GM12878 (cell line): ENCODE data around the gene MALSU1. TPM values are rescaled to one million over a fixed set of nuclear protein-coding genes. Genes with fewer than 3 reads are reported as not detected.

Experiments
- ATAC-seq: fragments of 200-7000 bp; cut with Tn5 transposase; 3 replicates; pipeline ENCODE4 v1.9.1; 2020; ENCODE audit warnings: mild to moderate bottlenecking, moderate library complexity
- BruUV-seq: library from RNA; stranded (reverse); fragments of 400-500 nt; replicated peaks from 2 replicates; lab custom pipeline; 2021; lab: Mats Ljungman, UMichigan
- CTCF ChIA-PET: fragments of 300-600 bp; sonication (Branson Sonifier 250); formaldehyde crosslinking; extraction: SDS; loops from one replicate; lab custom pipeline; 2021; ENCODE audit warnings: inconsistent platforms; lab: Yijun Ruan, JAX
- POLR2A ChIA-PET: fragments of 350-600 bp; formaldehyde crosslinking; extraction: SDS; loops from one replicate; lab custom pipeline; 2021; ENCODE audit warnings: inconsistent platforms; lab: Charles Lee
- RAD21 ChIA-PET: fragments of 300-600 bp; sonication (Branson Sonifier 250); formaldehyde crosslinking; loops from one replicate; lab custom pipeline; 2023; ENCODE audit warnings: antibody characterized with exemption; ENCODE audit not compliant: unreplicated experiment; lab: Charles Lee
- SMC1A ChIA-PET: fragments of 300-600 bp; sonication (Branson Sonifier 250); formaldehyde crosslinking; loops from one replicate; lab custom pipeline; 2023; ENCODE audit not compliant: unreplicated experiment, uncharacterized antibody; lab: Charles Lee
- DNase-seq: peaks from one replicate; pipeline ENCODE4 v3.0.0-alpha.2; 2011; ENCODE audit warnings: low read depth, low spot score
- FAIRE-seq: peaks from 3 replicates; lab custom pipeline; 2011; peaks lifted over from hg19 to GRCh38; lab: Jason Lieb, UNC
- H2AFZ ChIP-seq: 2 replicates; pipeline ENCODE4 v1.6.0; 2011; ENCODE audit warnings: low read depth, low read length, control low read depth; ENCODE audit not compliant: control insufficient read depth
- H3K27ac ChIP-seq: 2 replicates; pipeline ENCODE4 v1.5.1; 2011; ENCODE audit warnings: control low read depth; ENCODE audit not compliant: control insufficient read depth, insufficient read depth
- H3K27me3 ChIP-seq, 2 experiments: replicated peaks in 1 of 2; 2 replicates each; pipeline versions ENCODE4 v1.6.0 to v1.6.1; 2011; ENCODE audit warnings: low read length in 1 of 2; ENCODE audit not compliant: control insufficient read depth in 2 of 2, insufficient read depth in 2 of 2
- H3K36me3 ChIP-seq, 2 experiments: 2 replicates each; pipeline ENCODE4 v1.5.1; 2011; ENCODE audit warnings: low read length in 1 of 2; ENCODE audit not compliant: control insufficient read depth in 2 of 2, insufficient read depth in 2 of 2
- H3K4me1 ChIP-seq: 2 replicates; pipeline ENCODE4 v1.6.1; 2011; ENCODE audit warnings: mild to moderate bottlenecking, low read length, moderate library complexity, mixed read lengths; ENCODE audit not compliant: control insufficient read depth, insufficient read depth
- H3K4me2 ChIP-seq: 2 replicates; pipeline ENCODE4 v1.6.0; 2011; ENCODE audit warnings: control low read depth; ENCODE audit not compliant: control insufficient read depth, insufficient read depth
- H3K4me3 ChIP-seq: fragments of 200-600 bp; sonication (generic); 2 replicates; pipeline ENCODE4 v1.5.1; 2016
- H3K79me2 ChIP-seq: 2 replicates; pipeline ENCODE4 v1.6.0; 2011; ENCODE audit warnings: low read length; ENCODE audit not compliant: control insufficient read depth, insufficient read depth
- H3K9ac ChIP-seq: 2 replicates; pipeline ENCODE4 v1.8.0; 2011; ENCODE audit warnings: low read length, control low read depth, mixed read lengths; ENCODE audit not compliant: control insufficient read depth, insufficient read depth
- H3K9me3 ChIP-seq: replicated peaks from 3 replicates; pipeline ENCODE4 v1.5.1; 2011; ENCODE audit warnings: mild to moderate bottlenecking, low read length; ENCODE audit not compliant: control insufficient read depth, insufficient read depth
- H4K20me1 ChIP-seq: 2 replicates; pipeline ENCODE4 v1.6.0; 2011; ENCODE audit not compliant: control insufficient read depth, insufficient read depth
- BACH1 ChIP-seq: fragments of 450-650 bp; IDR thresholded peaks from 2 replicates; pipeline ENCODE4 v1.6.1; 2017; ENCODE audit warnings: mild to moderate bottlenecking, borderline replicate concordance
- CBX3 ChIP-seq: fragments of 200-600 bp; sonication (generic); IDR thresholded peaks from 2 replicates; pipeline ENCODE4 v1.6.1; 2016; ENCODE audit warnings: low read depth, borderline replicate concordance
- CREM ChIP-seq: IDR thresholded peaks from 2 replicates; pipeline ENCODE4 v1.6.1; 2014; ENCODE audit warnings: antibody characterized with exemption, low read depth
- HCFC1 ChIP-seq: fragments of 150-350 bp; IDR thresholded peaks from 2 replicates; pipeline ENCODE4 v1.6.1; 2014; ENCODE audit warnings: low read length
- KLF5 ChIP-seq: fragments of 450-650 bp; IDR thresholded peaks from 2 replicates; pipeline ENCODE4 v1.6.1; 2014; ENCODE audit warnings: mild to moderate bottlenecking; ENCODE audit not compliant: partially characterized antibody
- NFXL1 ChIP-seq: fragments of 450-650 bp; IDR thresholded peaks from 2 replicates; pipeline ENCODE4 v1.6.1; 2017; ENCODE audit warnings: antibody characterized with exemption, mild to moderate bottlenecking, borderline replicate concordance
- SREBF2 ChIP-seq: IDR thresholded peaks from 2 replicates; pipeline ENCODE4 v1.6.1; 2012; ENCODE audit warnings: mild to moderate bottlenecking, low read length
- TBL1XR1 ChIP-seq: IDR thresholded peaks from 2 replicates; pipeline ENCODE4 v1.6.1; 2012; ENCODE audit warnings: low read depth, low read length, improper control_type of control experiment
- YY1 ChIP-seq: IDR thresholded peaks from 2 replicates; pipeline ENCODE4 v1.6.1; 2011; ENCODE audit warnings: low read depth, mild to moderate bottlenecking, low read length
- WGBS: methylation state at CpG from one replicate; pipeline ENCODE4 v1.1.6; 2016; ENCODE audit warnings: low lambda C conversion rate; ENCODE audit not compliant: insufficient replicate concordance, insufficient coverage; ENCODE audit errors: missing lambda C conversion rate; 5-methylcytosine and 5-hydroxymethylcytosine counted together
- in situ Hi-C: fragments of 300-500 bp; cut with MboI; formaldehyde crosslinking; loops from 9 replicates; pipeline ENCODE4 v1.14.3; 2018; ENCODE audit warnings: mixed read lengths
- intact Hi-C: fragments of 100-400 bp; cut with micrococcal nuclease; formaldehyde crosslinking; loops from one replicate; pipeline ENCODE4 v1.14.2; 2022; ENCODE audit not compliant: unreplicated experiment
- polyA plus RNA-seq, 11 experiments: library from polyadenylated mRNA; depleted of rRNA in 4 of 11; unstranded in 6 of 11; stranded (reverse) in 5 of 11; fragments of >200 nt; fragmentation: Nextera tagmentation in 4 of 11; fragmentation: Illumina TruSeq in 1 of 11; extraction: Ambion mirVana in 4 of 11; extraction: Trizol in 1 of 11; gene quantifications; 1 replicate in 1 of 11; 2 replicates in 10 of 11; pipeline versions ENCODE4 v1.2.1 to v1.2.3, GENCODE V29; 2011 to 2016; ENCODE audit warnings: inconsistent platforms in 2 of 11, missing spikeins in 2 of 11, low read depth in 1 of 11
- total RNA-seq, 4 experiments: library from RNA; depleted of rRNA in 3 of 4; stranded (reverse); fragments of >200 nt in 3 of 4; fragmentation: Illumina TruSeq in 1 of 4; extraction: Trizol in 1 of 4; gene quantifications; 2 replicates each; pipeline versions ENCODE4 v1.2.1 to v1.2.3, GENCODE V29; 2013 to 2021
- TF ChIP-seq, protein P1 (sequence below): IDR thresholded peaks from 2 replicates; pipeline ENCODE4 v1.6.1; 2011; ENCODE audit warnings: low read depth, mild to moderate bottlenecking, low read length, moderate library complexity, borderline replicate concordance; ENCODE audit errors: extremely low read depth
- TF ChIP-seq, protein P2 (sequence below): IDR thresholded peaks from 2 replicates; pipeline ENCODE4 v1.6.1; 2012; ENCODE audit warnings: low read length, inconsistent platforms
- TF ChIP-seq, protein P3 (sequence below): IDR thresholded peaks from 2 replicates; pipeline ENCODE4 v1.6.1; 2012; ENCODE audit warnings: mild to moderate bottlenecking, low read depth, low read length

The MALSU1 gene
- total and polyA plus RNA-seq, 10 of the 15 experiments (the other 5 are each of a cell fraction or from before 2014, with no cell fraction given): 8.5 to 159 (median 73.7) TPM

DNA sequence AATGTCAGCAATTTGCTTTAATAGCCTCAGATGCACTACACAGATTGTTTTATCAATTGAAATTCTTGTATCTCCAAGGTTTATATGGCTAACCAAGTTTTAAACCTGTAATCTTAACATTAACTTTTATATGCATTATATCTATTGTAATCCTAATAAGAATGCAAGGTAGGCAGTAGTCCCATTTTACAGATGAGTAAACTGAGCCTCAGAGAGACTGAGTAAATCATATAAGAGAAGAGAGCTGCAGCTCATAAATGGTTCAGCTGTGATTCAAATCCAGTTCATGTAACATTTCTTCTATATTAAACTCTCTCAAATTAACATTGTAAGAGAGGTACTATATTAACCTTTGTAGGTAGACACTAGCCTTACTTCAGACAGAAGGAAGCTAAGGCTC lies 44.0 kb downstream of the MALSU1 start:
- Histone ChIP-seq H3K36me3 (peaks cover 0 to 23% of the 10 kb centered on the region in 2 experiments), H3K4me3 (no peak overlapping the region), H3K79me2 (no peaks in the 10 kb centered on the region), H3K27ac (no peak overlapping the region), H2AFZ (no peak overlapping the region), H3K4me2 (no peak overlapping the region), H3K27me3 (no peaks in the 10 kb centered on the region), H3K9me3 (no peaks in the 10 kb centered on the region), H4K20me1 (no peaks in the 10 kb centered on the region), H3K9ac (no peak overlapping the region), H3K4me1 (peaks cover 9% of the 10 kb centered on the region)
- ChIA-PET POLR2A (no interaction called here), CTCF (interaction anchor here (0.9 to 2.0 kb wide), 3 partner anchors 15 to 204 kb away, joined by 3 to 8 read pairs (median 3); no protein-coding TSS in a partner anchor), SMC1A (interaction anchor here (0.7 kb wide), 1 partner anchor 39 kb away, joined by 3 read pairs; no protein-coding TSS in a partner anchor), RAD21 (no interaction called here)
- FAIRE-seq (no peak), ATAC-seq (no peak), DNase-seq (no peak)
- intact Hi-C loops: loop anchor here (10.0 kb wide), 1 partner anchor 158 kb away; the partner anchor contains the start of gene NUP42
- no TSS peak for BruUV-seq
- TF ChIP-seq CREM (no peak), HCFC1 (no peak), TBL1XR1 (no peak), CBX3 (no peak), YY1 (no peak)
- in situ Hi-C loops: no loop called here

DNA sequence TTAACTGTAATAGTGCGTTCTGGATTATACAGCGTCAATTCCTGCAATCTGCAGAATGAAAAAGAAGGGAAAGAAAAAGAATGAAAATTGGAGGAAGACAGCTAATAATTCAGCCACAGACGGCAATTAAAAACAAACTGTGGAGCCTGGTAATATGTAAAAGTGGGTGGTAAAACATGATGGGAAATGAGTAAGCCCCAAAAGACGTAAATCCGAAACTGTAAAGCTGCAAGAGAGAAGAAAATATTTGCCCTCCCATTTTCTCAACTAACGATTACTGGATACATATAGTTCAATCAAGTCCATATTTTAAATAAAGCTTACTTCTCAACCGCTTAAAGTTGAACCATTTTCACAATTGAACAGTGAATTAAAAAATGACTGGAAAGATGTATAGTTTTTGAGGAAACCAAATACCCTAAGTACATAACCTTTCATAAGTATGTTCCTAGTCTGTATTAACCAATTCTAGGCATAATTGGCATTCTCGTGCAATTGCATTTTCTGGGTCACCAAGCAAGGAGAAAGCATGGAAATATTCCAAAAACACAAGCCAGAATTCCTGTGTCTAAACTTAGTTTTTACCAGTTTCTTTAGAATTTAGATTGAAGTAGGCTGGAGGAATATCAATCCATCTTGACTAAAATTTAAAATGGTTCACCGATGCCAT lies 44.8 kb downstream of the MALSU1 start:
- no peaks in the 10 kb centered on the region for H3K79me2 ChIP-seq
- ChIA-PET CTCF (interaction anchor here (0.9 to 2.0 kb wide), 3 partner anchors 14 to 203 kb away, joined by 3 to 8 read pairs (median 3); no protein-coding TSS in a partner anchor), SMC1A (interaction anchor here (0.7 to 1.9 kb wide), 3 partner anchors 14 to 129 kb away, joined by 3 to 4 read pairs (median 3); no protein-coding TSS in a partner anchor)
- no peak for TF ChIP-seq NFXL1
- no peak for TF ChIP-seq SREBF2
- TF ChIP-seq BACH1: no peak
- TF ChIP-seq, protein P1, sequence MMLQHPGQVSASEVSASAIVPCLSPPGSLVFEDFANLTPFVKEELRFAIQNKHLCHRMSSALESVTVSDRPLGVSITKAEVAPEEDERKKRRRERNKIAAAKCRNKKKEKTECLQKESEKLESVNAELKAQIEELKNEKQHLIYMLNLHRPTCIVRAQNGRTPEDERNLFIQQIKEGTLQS: no peak
- TF ChIP-seq, protein P2, sequence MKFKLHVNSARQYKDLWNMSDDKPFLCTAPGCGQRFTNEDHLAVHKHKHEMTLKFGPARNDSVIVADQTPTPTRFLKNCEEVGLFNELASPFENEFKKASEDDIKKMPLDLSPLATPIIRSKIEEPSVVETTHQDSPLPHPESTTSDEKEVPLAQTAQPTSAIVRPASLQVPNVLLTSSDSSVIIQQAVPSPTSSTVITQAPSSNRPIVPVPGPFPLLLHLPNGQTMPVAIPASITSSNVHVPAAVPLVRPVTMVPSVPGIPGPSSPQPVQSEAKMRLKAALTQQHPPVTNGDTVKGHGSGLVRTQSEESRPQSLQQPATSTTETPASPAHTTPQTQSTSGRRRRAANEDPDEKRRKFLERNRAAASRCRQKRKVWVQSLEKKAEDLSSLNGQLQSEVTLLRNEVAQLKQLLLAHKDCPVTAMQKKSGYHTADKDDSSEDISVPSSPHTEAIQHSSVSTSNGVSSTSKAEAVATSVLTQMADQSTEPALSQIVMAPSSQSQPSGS: no peak
- TF ChIP-seq, protein P3, sequence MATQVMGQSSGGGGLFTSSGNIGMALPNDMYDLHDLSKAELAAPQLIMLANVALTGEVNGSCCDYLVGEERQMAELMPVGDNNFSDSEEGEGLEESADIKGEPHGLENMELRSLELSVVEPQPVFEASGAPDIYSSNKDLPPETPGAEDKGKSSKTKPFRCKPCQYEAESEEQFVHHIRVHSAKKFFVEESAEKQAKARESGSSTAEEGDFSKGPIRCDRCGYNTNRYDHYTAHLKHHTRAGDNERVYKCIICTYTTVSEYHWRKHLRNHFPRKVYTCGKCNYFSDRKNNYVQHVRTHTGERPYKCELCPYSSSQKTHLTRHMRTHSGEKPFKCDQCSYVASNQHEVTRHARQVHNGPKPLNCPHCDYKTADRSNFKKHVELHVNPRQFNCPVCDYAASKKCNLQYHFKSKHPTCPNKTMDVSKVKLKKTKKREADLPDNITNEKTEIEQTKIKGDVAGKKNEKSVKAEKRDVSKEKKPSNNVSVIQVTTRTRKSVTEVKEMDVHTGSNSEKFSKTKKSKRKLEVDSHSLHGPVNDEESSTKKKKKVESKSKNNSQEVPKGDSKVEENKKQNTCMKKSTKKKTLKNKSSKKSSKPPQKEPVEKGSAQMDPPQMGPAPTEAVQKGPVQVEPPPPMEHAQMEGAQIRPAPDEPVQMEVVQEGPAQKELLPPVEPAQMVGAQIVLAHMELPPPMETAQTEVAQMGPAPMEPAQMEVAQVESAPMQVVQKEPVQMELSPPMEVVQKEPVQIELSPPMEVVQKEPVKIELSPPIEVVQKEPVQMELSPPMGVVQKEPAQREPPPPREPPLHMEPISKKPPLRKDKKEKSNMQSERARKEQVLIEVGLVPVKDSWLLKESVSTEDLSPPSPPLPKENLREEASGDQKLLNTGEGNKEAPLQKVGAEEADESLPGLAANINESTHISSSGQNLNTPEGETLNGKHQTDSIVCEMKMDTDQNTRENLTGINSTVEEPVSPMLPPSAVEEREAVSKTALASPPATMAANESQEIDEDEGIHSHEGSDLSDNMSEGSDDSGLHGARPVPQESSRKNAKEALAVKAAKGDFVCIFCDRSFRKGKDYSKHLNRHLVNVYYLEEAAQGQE: no peak
- TF ChIP-seq KLF5: no peak

More for the DNA sequence above, 44.8 kb downstream of the MALSU1 start:
- Histone ChIP-seq H3K4me3 (no peak overlapping the region), H3K27me3 (no peaks in the 10 kb centered on the region), H3K36me3 (peaks cover 0 to 17% of the 10 kb centered on the region in 2 experiments), H3K27ac (no peak overlapping the region), H2AFZ (no peak overlapping the region), H4K20me1 (no peaks in the 10 kb centered on the region), H3K9ac (no peak overlapping the region), H3K9me3 (no peaks in the 10 kb centered on the region), H3K4me2 (no peak overlapping the region), H3K4me1 (peaks cover 9% of the 10 kb centered on the region)
- in situ Hi-C loops (no loop called here), intact Hi-C loops (loop anchor here (10.0 kb wide), 1 partner anchor 159 kb away; the partner anchor contains the start of gene NUP42)
- POLR2A ChIA-PET: interaction anchor here (0.6 kb wide), 1 partner anchor 116 kb away, joined by 3 read pairs; no protein-coding TSS in a partner anchor
- DNase-seq: no peak
- WGBS: 57% methylated on average over 9 of the region's 9 CpGs
- RAD21 ChIA-PET: no interaction called here
- ATAC-seq: no peak
- no peak for FAIRE-seq
- BruUV-seq: no TSS peak
